Activated B cell treated with CpG ODN at 0.5 μM for 24 hours (primary cell): Measurements from ENCODE around the gene TMC2. TPM values are rescaled to one million over a fixed set of nuclear protein-coding genes. Genes with fewer than 3 reads are reported as not detected.

Source experiments
- ATAC-seq: fragments of 200-7000 bp; cut with Tn5 transposase; one replicate; pipeline ENCODE4 v1.10.0; 2021; ENCODE audit warnings: low read depth, mild to moderate bottlenecking, moderate library complexity
- CTCF ChIA-PET: fragments of 350-600 bp; sonication (Branson Sonifier 250); formaldehyde crosslinking; loops from one replicate; lab custom pipeline; 2021; ENCODE audit warnings: antibody characterized with exemption; lab: Charles Lee
- POLR2A ChIA-PET: fragments of 350-600 bp; sonication (Branson Sonifier 250); formaldehyde crosslinking; loops from one replicate; lab custom pipeline; 2021; ENCODE audit warnings: antibody characterized with exemption; lab: Charles Lee
- DNase-seq: peaks from one replicate; pipeline ENCODE4 v3.0.0; 2022
- H3K27ac Mint-ChIP-seq: one replicate; pipeline ENCODE4 v1.8.0; 2020; ENCODE audit warnings: mixed read lengths
- H3K27me3 Mint-ChIP-seq: one replicate; pipeline ENCODE4 v1.8.0; 2021; ENCODE audit warnings: mixed read lengths
- H3K36me3 Mint-ChIP-seq: one replicate; pipeline ENCODE4 v1.8.0; 2021; ENCODE audit warnings: low read depth, mixed read lengths
- H3K4me1 Mint-ChIP-seq: one replicate; pipeline ENCODE4 v1.8.0; 2021; ENCODE audit warnings: mixed read lengths
- H3K4me3 Mint-ChIP-seq: one replicate; pipeline ENCODE4 v1.8.0; 2020; ENCODE audit warnings: mild to moderate bottlenecking, mixed read lengths
- H3K9me3 Mint-ChIP-seq: one replicate; pipeline ENCODE4 v1.8.0; 2020; ENCODE audit warnings: mixed read lengths
- CTCF ChIP-seq: fragments of 200-600 bp; IDR thresholded peaks from one replicate; pipeline ENCODE4 v1.8.0; 2022; ENCODE audit warnings: antibody characterized with exemption, mild to moderate bottlenecking
- intact Hi-C: fragments of 100-400 bp; cut with micrococcal nuclease; formaldehyde crosslinking; loops from one replicate; pipeline ENCODE4 v1.15.1; 2024
- total RNA-seq: library from RNA; stranded (reverse); gene quantifications from 2 replicates; pipeline ENCODE4 v1.2.3, GENCODE V29; 2022

Gene TMC2
- total RNA-seq, 1 donor from 2014 or later = not detected

DNA sequence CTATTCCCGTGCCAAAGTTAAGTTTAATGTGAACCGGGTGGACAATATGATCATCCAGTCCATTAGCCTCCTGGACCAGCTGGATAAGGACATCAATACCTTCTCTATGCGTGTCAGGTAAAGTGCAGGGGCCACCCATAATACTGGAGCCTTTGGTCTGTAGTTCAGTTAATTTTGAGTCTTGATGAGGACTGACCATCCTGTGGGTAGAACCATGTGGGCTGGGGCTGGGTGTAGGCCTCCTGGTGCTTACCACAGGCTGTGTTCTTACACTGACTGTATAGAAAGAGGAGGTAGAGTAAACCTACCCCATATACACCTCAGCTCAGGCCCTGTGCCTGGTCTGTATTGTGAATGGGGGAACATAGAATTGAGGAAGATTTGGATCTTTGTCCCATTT lies 118.5 kb downstream of the TMC2 start:
- Mint-ChIP-seq H3K27ac (peak overlapping the region; percentile 41), H3K4me3 (peak overlapping the region; percentile 90), H3K36me3 (peaks cover 68% of the 10 kb centered on the region), H3K4me1 (peaks cover 19% of the 10 kb centered on the region), H3K27me3 (no peaks in the 10 kb centered on the region), H3K9me3 (no peaks in the 10 kb centered on the region)
- intact Hi-C loops = loop anchor here (5.0 to 10.0 kb wide), 5 partner anchors 37 to 1538 kb away; partner anchors contain the start of genes EBF4, MRPS26, NSFL1C and PSMF1
- no peak for TF ChIP-seq CTCF
- DNase-seq (no peak), ATAC-seq (no peak)
- POLR2A ChIA-PET = interaction anchor here (6.4 kb wide), 1 partner anchor 10 kb away, joined by 162 read pairs; the partner anchor contains the start of gene IDH3B
- CTCF ChIA-PET = no interaction called here

- DNase-seq (no peak), ATAC-seq (no peak)
- peaks cover 19% of the 10 kb centered on the region for H3K4me1 Mint-ChIP-seq
- no peaks in the 10 kb centered on the region for H3K27me3 Mint-ChIP-seq
- ChIA-PET CTCF (no interaction called here), POLR2A (interaction anchor here (6.4 kb wide), 1 partner anchor 9 kb away, joined by 162 read pairs; the partner anchor contains the start of gene IDH3B)
- H3K9me3 Mint-ChIP-seq = no peaks in the 10 kb centered on the region
- intact Hi-C loops = loop anchor here (10.0 kb wide), 1 partner anchor 1191 kb away; the partner anchor contains the start of gene NSFL1C
- H3K27ac Mint-ChIP-seq = no peak overlapping the region
- H3K4me3 Mint-ChIP-seq = no peak overlapping the region
- TF ChIP-seq CTCF = no peak
- H3K36me3 Mint-ChIP-seq = peaks cover 75% of the 10 kb centered on the region
Observed at GRCh38 chr20:2655331-2656116, 119.2 kb downstream of the TMC2 start.

DNA sequence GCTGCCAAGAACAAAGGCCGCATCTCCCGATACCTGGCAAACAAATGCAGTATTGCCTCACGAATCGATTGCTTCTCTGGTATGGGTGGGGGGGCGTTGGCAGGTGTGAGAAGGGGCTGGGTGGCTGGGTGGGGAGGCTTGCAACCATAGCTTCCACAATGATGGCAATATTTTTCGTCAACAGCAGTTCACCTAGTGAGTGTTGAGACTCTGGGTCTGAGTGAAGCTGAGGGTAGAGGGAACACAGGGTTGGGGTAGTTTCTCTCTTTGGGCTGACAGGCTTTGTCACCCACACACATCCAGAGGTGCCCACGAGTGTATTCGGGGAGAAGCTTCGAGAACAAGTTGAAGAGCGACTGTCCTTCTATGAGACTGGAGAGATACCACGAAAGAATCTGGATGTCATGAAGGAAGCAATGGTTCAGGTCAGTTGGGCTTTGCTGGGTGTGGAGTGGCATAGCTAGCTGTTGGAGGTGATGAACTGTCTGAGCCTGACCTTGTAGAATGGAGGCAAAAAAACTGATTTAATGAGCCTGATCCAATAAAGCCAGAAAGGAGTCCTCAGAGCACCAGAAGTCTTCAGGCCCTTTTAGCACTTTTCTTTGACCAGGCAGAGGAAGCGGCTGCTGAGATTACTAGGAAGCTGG lies 120.2 kb downstream of the TMC2 start:
- H3K4me3 Mint-ChIP-seq = no peak overlapping the region

DNA sequence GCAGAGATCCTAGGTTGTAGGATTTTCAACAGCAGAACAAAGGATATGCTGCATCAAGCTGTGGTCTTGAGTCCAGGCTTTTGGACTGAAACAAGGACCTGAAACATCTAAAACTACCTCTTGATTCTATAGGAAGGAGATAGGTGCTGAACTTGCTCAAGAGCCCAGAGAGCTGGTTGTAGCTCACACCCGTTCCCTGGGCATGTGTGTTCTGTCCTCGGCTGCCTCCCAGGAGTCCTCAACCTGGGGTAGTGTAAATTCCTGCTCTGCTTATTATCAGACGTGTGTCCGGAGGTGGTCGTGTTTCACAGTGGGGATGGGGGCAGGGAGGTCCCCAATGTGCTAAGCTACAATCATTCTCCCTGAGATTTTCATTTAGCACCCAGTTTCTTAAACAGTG lies 120.9 kb downstream of the TMC2 start:
- POLR2A ChIA-PET = no interaction called here
- CTCF ChIA-PET = no interaction called here
- TF ChIP-seq CTCF = no peak
- ATAC-seq (no peak), DNase-seq (no peak)
- H3K27ac Mint-ChIP-seq = no peak overlapping the region
- H3K4me3 Mint-ChIP-seq = no peak overlapping the region
- H3K27me3 Mint-ChIP-seq = no peaks in the 10 kb centered on the region
- intact Hi-C loops = loop anchor here (10.0 kb wide), 1 partner anchor 1192 kb away; the partner anchor contains the start of gene NSFL1C
- H3K4me1 Mint-ChIP-seq = peaks cover 19% of the 10 kb centered on the region
- peaks cover 92% of the 10 kb centered on the region for H3K36me3 Mint-ChIP-seq
- no peaks in the 10 kb centered on the region for H3K9me3 Mint-ChIP-seq

More for the DNA sequence above, 120.2 kb downstream of the TMC2 start:
- Mint-ChIP-seq H3K4me1 (peaks cover 18% of the 10 kb centered on the region), H3K27ac (no peak overlapping the region), H3K27me3 (no peaks in the 10 kb centered on the region), H3K9me3 (no peaks in the 10 kb centered on the region), H3K36me3 (peaks cover 86% of the 10 kb centered on the region)
- ChIA-PET CTCF (no interaction called here), POLR2A (no interaction called here)
- ATAC-seq = no peak
- no peak for DNase-seq
- intact Hi-C loops = loop anchor here (10.0 kb wide), 1 partner anchor 1192 kb away; the partner anchor contains the start of gene NSFL1C
- no peak for TF ChIP-seq CTCF

GRCh38 chr20:2657674-2658073 lies 121.3 kb downstream of the TMC2 start:
- peaks cover 20% of the 10 kb centered on the region for H3K4me1 Mint-ChIP-seq
- H3K9me3 Mint-ChIP-seq = no peaks in the 10 kb centered on the region
- no peak overlapping the region for H3K4me3 Mint-ChIP-seq
- no peak overlapping the region for H3K27ac Mint-ChIP-seq
- intact Hi-C loops = loop anchor here (10.0 kb wide), 1 partner anchor 1193 kb away; the partner anchor contains the start of gene NSFL1C
- ATAC-seq = no peak
- DNase-seq = no peak
- POLR2A ChIA-PET = no interaction called here
- TF ChIP-seq CTCF = no peak
- peaks cover 94% of the 10 kb centered on the region for H3K36me3 Mint-ChIP-seq
- no peaks in the 10 kb centered on the region for H3K27me3 Mint-ChIP-seq
- CTCF ChIA-PET = no interaction called here
